SK-N-SH (cell line): Measurements from ENCODE around the gene CCDC106. TPM values are rescaled to one million over a fixed set of nuclear protein-coding genes. Genes with fewer than 3 reads are reported as not detected.

ENCODE experiments used
- CTCF ChIA-PET: fragments of 300-600, 350-600 bp; formaldehyde crosslinking; extraction: SDS; loops from one replicate; lab custom pipeline; 2021; lab: Yijun Ruan, JAX
- POLR2A ChIA-PET: fragments of 350-600 bp; sonication (Branson Sonifier 250); formaldehyde crosslinking; extraction: SDS; loops from one replicate; lab custom pipeline; 2020; ENCODE audit warnings: antibody characterized with exemption, inconsistent platforms; lab: Yijun Ruan, JAX
- DNase-seq: peaks from one replicate; pipeline ENCODE4 v3.0.0; 2012
- H2AFZ ChIP-seq: fragments of 200-600 bp; sonication (generic); 2 replicates; pipeline ENCODE4 v1.8.1; 2016; ENCODE audit warnings: antibody characterized with exemption, mild to moderate bottlenecking, low read depth
- H3F3A ChIP-seq: fragments of 200-600 bp; sonication (generic); replicated peaks from 2 replicates; pipeline ENCODE3; 2016; ENCODE audit warnings: antibody characterized with exemption, mild to moderate bottlenecking; ENCODE audit not compliant: insufficient read depth
- H3K27ac ChIP-seq, 2 experiments: fragments of 200-500 bp in 1 of 2; fragments of 200-600 bp in 1 of 2; sonication (Bioruptor generic) in 1 of 2; sonication (generic), shearing (Covaris generic) in 1 of 2; 2 replicates each; pipeline versions ENCODE4 v1.5.1 to v1.6.1; 2014 to 2016; ENCODE audit warnings: low read depth in 2 of 2, inconsistent platforms in 1 of 2, low read length in 1 of 2, mild to moderate bottlenecking in 1 of 2, mixed read lengths in 1 of 2
- H3K27me3 ChIP-seq: fragments of 200-600 bp; sonication (generic), shearing (Covaris generic); 2 replicates; pipeline ENCODE4 v1.6.1; 2016; ENCODE audit warnings: mixed run types; ENCODE audit not compliant: insufficient read depth
- H3K36me3 ChIP-seq, 2 experiments: fragments of 200-500 bp in 1 of 2; fragments of 200-600 bp in 1 of 2; sonication (Bioruptor generic) in 1 of 2; sonication (generic) in 1 of 2; replicated peaks in 1 of 2; 2 replicates each; pipeline versions ENCODE3 to v1.5.1; 2014 to 2016; ENCODE audit warnings: low read length in 1 of 2, mild to moderate bottlenecking in 1 of 2; ENCODE audit not compliant: insufficient read depth in 2 of 2, control insufficient read depth in 1 of 2
- H3K4me1 ChIP-seq, 2 experiments: fragments of 200-500 bp in 1 of 2; fragments of 200-600 bp in 1 of 2; sonication (Bioruptor generic) in 1 of 2; sonication (generic), shearing (Covaris generic) in 1 of 2; 2 replicates each; pipeline versions ENCODE4 v1.5.1 to v1.6.1; 2014 to 2016; ENCODE audit warnings: low read depth in 1 of 2, low read length in 1 of 2, mixed run types in 1 of 2; ENCODE audit not compliant: insufficient read depth in 2 of 2, control insufficient read depth in 1 of 2
- H3K4me2 ChIP-seq: fragments of 200-600 bp; sonication (generic), shearing (Covaris generic); 2 replicates; pipeline ENCODE4 v1.6.1; 2017; ENCODE audit warnings: mixed run types
- H3K4me3 ChIP-seq, 2 experiments: fragments of 200-500 bp in 1 of 2; fragments of 200-600 bp in 1 of 2; sonication (Bioruptor generic) in 1 of 2; sonication (generic), shearing (Covaris generic) in 1 of 2; 2 replicates each; pipeline versions ENCODE4 v1.5.1 to v1.8.1; 2014 to 2016; ENCODE audit warnings: low read depth in 2 of 2, inconsistent platforms in 1 of 2, low read length in 1 of 2, mild to moderate bottlenecking in 1 of 2, mixed read lengths in 1 of 2, moderate library complexity in 1 of 2
- H3K79me2 ChIP-seq: fragments of 200-600 bp; sonication (generic); 2 replicates; pipeline ENCODE4 v1.8.1; 2017; ENCODE audit warnings: mild to moderate bottlenecking; ENCODE audit not compliant: insufficient read depth
- H3K9ac ChIP-seq: fragments of 200-600 bp; sonication (generic); 2 replicates; pipeline ENCODE4 v1.6.1; 2017; ENCODE audit warnings: mixed run types
- H3K9me2 ChIP-seq: fragments of 200-600 bp; sonication (generic); 2 replicates; pipeline ENCODE4 v1.6.1; 2017; ENCODE audit warnings: mixed run types
- H3K9me3 ChIP-seq: fragments of 200-600 bp; sonication (generic); 2 replicates; pipeline ENCODE4 v1.6.1; 2017; ENCODE audit warnings: mixed run types, mild to moderate bottlenecking, moderate library complexity
- H4K20me1 ChIP-seq: fragments of 200-600 bp; sonication (generic); 2 replicates; pipeline ENCODE4 v1.6.1; 2017; ENCODE audit warnings: mild to moderate bottlenecking, mixed run types; ENCODE audit not compliant: insufficient read depth
- CHD2 ChIP-seq: fragments of 150-350 bp; IDR thresholded peaks from 2 replicates; pipeline ENCODE4 v1.6.1; 2018; ENCODE audit warnings: low read length; ENCODE audit not compliant: partially characterized antibody
- EP300 ChIP-seq, 2 experiments: IDR thresholded peaks; 2 replicates each; pipeline versions ENCODE4 v1.4.0 to v1.6.1; 2012; ENCODE audit warnings: borderline replicate concordance in 1 of 2, low read depth in 1 of 2, low read length in 1 of 2
- EZH2phosphoT487 ChIP-seq: fragments of 200-600 bp; sonication (generic); IDR thresholded peaks from 2 replicates; pipeline ENCODE4 v1.6.1; 2017; ENCODE audit warnings: low read depth, mixed run types, mild to moderate bottlenecking, antibody characterized with exemption, moderate library complexity, borderline replicate concordance
- FOXM1 ChIP-seq: IDR thresholded peaks from 2 replicates; pipeline ENCODE4 v1.4.0; 2012; ENCODE audit warnings: low read depth, mild to moderate bottlenecking
- GABPA ChIP-seq: IDR thresholded peaks from 2 replicates; pipeline ENCODE4 v1.4.0; 2012; ENCODE audit warnings: low read depth, mild to moderate bottlenecking
- GATA2 ChIP-seq: sonication (generic); formaldehyde crosslinking; IDR thresholded peaks from 2 replicates; pipeline ENCODE4 v1.5.0; 2020; ENCODE audit warnings: mild to moderate bottlenecking, missing genetic modification reagents
- RCOR1 ChIP-seq: fragments of 150-350 bp; IDR thresholded peaks from 2 replicates; pipeline ENCODE4 v1.6.1; 2017; ENCODE audit warnings: antibody characterized with exemption, low read length
- RFX5 ChIP-seq: IDR thresholded peaks from 2 replicates; pipeline ENCODE4 v1.6.1; 2012; ENCODE audit warnings: mild to moderate bottlenecking, improper control_type of control experiment, low read length
- TAF1 ChIP-seq: IDR thresholded peaks from 2 replicates; pipeline ENCODE4 v1.6.1; 2012; ENCODE audit warnings: low read depth, mild to moderate bottlenecking, low read length, moderate library complexity, borderline replicate concordance
- TCF12 ChIP-seq: IDR thresholded peaks from 2 replicates; pipeline ENCODE4 v1.4.0; 2012
- TEAD4 ChIP-seq: IDR thresholded peaks from 2 replicates; pipeline ENCODE4 v1.4.0; 2012; ENCODE audit warnings: mild to moderate bottlenecking, borderline replicate concordance; ENCODE audit not compliant: insufficient read depth
- ZBTB33 ChIP-seq: IDR thresholded peaks from 2 replicates; pipeline ENCODE4 v1.4.0; 2012; ENCODE audit warnings: low read depth, borderline replicate concordance
- WGBS: methylation state at CpG from one replicate; pipeline ENCODE4 v1.1.6; 2017; ENCODE audit warnings: low lambda C conversion rate; 5-methylcytosine and 5-hydroxymethylcytosine counted together
- polyA plus RNA-seq, 3 experiments: library from polyadenylated mRNA; depleted of rRNA; stranded (reverse); fragments of >200 nt; gene quantifications; 2 replicates each; pipeline ENCODE4 v1.2.3, GENCODE V29; 2012

Gene CCDC106
- polyA plus RNA-seq, 1 of the 3 experiments (the other 2 are of a cell fraction): 27.1 TPM

DNA sequence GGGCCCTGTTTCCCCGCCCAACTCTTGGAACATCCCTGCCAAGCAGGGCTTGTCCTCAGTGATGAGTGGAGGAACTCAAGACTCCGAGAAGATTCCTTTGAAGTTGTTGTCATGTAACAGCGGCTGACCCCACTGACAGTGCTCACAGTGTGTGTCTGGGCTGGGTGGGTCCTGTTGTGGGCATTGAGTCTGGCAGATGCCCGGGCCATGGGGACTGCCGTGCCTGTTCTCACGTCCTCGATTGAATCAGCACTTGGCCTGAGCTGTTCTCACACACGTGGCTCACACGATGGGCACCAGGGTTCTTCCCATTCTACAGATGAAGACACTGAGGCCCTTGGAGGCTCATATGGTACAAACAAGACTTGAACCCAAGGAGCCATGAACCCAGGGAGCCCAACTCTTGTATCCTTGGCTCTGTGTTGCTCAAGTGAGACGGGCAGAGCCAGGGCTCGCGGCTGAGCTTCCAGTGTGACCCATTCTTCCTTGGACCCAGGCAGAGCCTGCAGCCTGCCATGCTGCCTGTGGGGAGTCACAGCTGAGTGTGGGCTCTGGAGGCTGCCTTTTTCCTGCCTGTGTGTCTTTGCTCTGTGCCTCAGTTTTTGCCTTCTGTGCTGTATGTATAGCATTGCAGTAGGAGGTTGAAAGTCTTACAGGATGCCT, 18.5 kb downstream of the CCDC106 start:
- Histone ChIP-seq H3K9me2 (no peaks in the 10 kb centered on the region), H3K4me1 (no peaks in the 10 kb centered on the region; a peak in 1 of 4 replicates), H3F3A (peaks cover 11% of the 10 kb centered on the region), H3K4me3 (no peak overlapping the region), H2AFZ (no peak overlapping the region), H3K79me2 (peaks cover 88% of the 10 kb centered on the region), H4K20me1 (peaks cover 88% of the 10 kb centered on the region), H3K27ac (no peak overlapping the region), H3K9me3 (no peaks in the 10 kb centered on the region), H3K9ac (no peak overlapping the region), H3K36me3 (peaks cover 21 to 69% of the 10 kb centered on the region in 2 experiments), H3K27me3 (no peaks in the 10 kb centered on the region), H3K4me2 (no peak overlapping the region)
- TF ChIP-seq TEAD4: no peak
- no peak for TF ChIP-seq EP300 (IDR thresholded peaks at IDR 0.05; ENCODE audit: borderline replicate concordance in 1 of 2, low read depth in 1 of 2, low read length in 1 of 2)
- TF ChIP-seq FOXM1: no peak
- no peak for TF ChIP-seq TAF1
- no peak for TF ChIP-seq GABPA
- ChIA-PET CTCF (no interaction called here), POLR2A (no interaction called here)
- DNase-seq: no peak
- WGBS: 79% methylated on average over 12 of the region's 12 CpGs

DNA sequence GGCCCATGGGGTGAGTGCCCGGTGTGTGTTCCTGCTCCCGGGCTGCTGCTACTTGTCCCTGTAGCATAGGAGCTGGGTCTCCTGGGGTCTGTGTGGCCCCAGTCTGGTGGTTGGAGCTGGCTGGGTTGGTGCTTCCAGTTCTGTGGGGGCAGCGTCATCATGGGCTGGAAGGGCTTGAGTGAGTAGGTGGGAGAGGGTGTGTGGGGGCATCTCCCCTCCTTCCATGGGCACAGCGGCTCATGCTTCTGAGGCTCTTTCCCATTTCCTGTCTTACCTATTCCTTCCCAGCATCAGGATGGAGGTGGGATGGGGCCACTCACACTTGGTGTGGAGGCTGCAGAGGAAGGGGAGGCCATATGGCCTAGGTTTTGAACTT, 19.0 kb downstream of the CCDC106 start:
- peaks cover 93% of the 10 kb centered on the region for H4K20me1 ChIP-seq
- no peak for DNase-seq
- H3K9me3 ChIP-seq: no peaks in the 10 kb centered on the region
- no peak overlapping the region for H3K4me3 ChIP-seq
- H2AFZ ChIP-seq: no peak overlapping the region
- no peak for TF ChIP-seq GATA2 (CRISPR knock-in tag)
- TF ChIP-seq EZH2phosphoT487: no peak
- TF ChIP-seq ZBTB33: no peak
- no peak for TF ChIP-seq TCF12
- TF ChIP-seq RCOR1: no peak
- TF ChIP-seq CHD2: no peak
- TF ChIP-seq RFX5: no peak
- TF ChIP-seq FOXM1: no peak
- TF ChIP-seq, all 33 proteins: peak for 0
- no peaks in the 10 kb centered on the region for H3K27me3 ChIP-seq
- H3K4me1 ChIP-seq: no peaks in the 10 kb centered on the region; a peak in 1 of 4 replicates
- 83% methylated on average over 2 of the region's 4 CpGs for WGBS
- CTCF ChIA-PET: interaction anchor here (1.3 kb wide), 1 partner anchor 12 kb away, joined by 3 read pairs; the partner anchor contains the start of gene U2AF2
- H3K27ac ChIP-seq: no peak overlapping the region
- peaks cover 24 to 65% of the 10 kb centered on the region in 2 experiments for H3K36me3 ChIP-seq
- no peak overlapping the region for H3K4me2 ChIP-seq
- peaks cover 88% of the 10 kb centered on the region for H3K79me2 ChIP-seq
- peaks cover 16% of the 10 kb centered on the region for H3F3A ChIP-seq
- POLR2A ChIA-PET: no interaction called here
- no peaks in the 10 kb centered on the region for H3K9me2 ChIP-seq
- no peak overlapping the region for H3K9ac ChIP-seq
